Measurements from ENCODE around the gene ROGDI. TPM values are rescaled to one million over a fixed set of nuclear protein-coding genes. Genes with fewer than 3 reads are reported as not detected.

ROGDI gene
- total and polyA plus RNA-seq, 2 of the 13 experiments (the other 11 are each of a cell fraction or from before 2014, with no cell fraction given) = 19.2 to 42.1 TPM

GRCh38 chr16:4846901-4847773 lies 44.7 kb upstream of the ROGDI start, which contains the start of the genes GLYR1 and UBN1 (continued):
- TF ChIP-seq, protein P1, sequence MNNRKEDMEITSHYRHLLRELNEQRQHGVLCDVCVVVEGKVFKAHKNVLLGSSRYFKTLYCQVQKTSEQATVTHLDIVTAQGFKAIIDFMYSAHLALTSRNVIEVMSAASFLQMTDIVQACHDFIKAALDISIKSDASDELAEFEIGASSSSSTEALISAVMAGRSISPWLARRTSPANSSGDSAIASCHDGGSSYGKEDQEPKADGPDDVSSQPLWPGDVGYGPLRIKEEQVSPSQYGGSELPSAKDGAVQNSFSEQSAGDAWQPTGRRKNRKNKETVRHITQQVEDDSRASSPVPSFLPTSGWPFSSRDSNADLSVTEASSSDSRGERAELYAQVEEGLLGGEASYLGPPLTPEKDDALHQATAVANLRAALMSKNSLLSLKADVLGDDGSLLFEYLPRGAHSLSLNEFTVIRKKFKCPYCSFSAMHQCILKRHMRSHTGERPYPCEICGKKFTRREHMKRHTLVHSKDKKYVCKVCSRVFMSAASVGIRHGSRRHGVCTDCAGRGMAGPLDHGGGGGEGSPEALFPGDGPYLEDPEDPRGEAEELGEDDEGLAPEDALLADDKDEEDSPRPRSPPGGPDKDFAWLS (CRISPR knock-in tag; IDR thresholded peaks at IDR 0.05; ENCODE audit: borderline replicate concordance) = no peak
- TF ChIP-seq ZFP1 (CRISPR knock-in tag; IDR thresholded peaks at IDR 0.05) (no peak), SIN3B (IDR thresholded peaks at IDR 0.05; ENCODE audit: low read length) (peak; percentile 32), NFE2L2 (IDR thresholded peaks at IDR 0.05; ENCODE audit: low read length) (no peak), EED (CRISPR knock-in tag; IDR thresholded peaks at IDR 0.05) (no peak), ZBTB44 (CRISPR knock-in tag; IDR thresholded peaks at IDR 0.05) (no peak), HOXA9 (CRISPR knock-in tag; IDR thresholded peaks at IDR 0.05; ENCODE audit: borderline replicate concordance) (0 out of 2 replicates have a peak, but pooled peaks have one; percentile 17), XRCC5 (optimal IDR thresholded peaks at IDR 0.05; ENCODE audit: low read length) (no peak), ZNF224 (CRISPR knock-in tag; IDR thresholded peaks at IDR 0.05) (peak; percentile 71; the same call in 1 of the 2 replicates), TEAD3 (CRISPR knock-in tag; optimal IDR thresholded peaks at IDR 0.05; ENCODE audit: borderline replicate concordance) (no peak), TCF12 (IDR thresholded peaks at IDR 0.05) (no peak), TCF12 (CRISPR knock-in tag; IDR thresholded peaks at IDR 0.05) (peak; percentile 73; the same call in 1 of the 2 replicates), RORA (CRISPR knock-in tag; IDR thresholded peaks at IDR 0.05) (no peak), PRDM15 (CRISPR knock-in tag; IDR thresholded peaks at IDR 0.05) (0 out of 2 replicates have a peak, but pooled peaks have one; percentile 28)
- TF ChIP-seq, protein P2, sequence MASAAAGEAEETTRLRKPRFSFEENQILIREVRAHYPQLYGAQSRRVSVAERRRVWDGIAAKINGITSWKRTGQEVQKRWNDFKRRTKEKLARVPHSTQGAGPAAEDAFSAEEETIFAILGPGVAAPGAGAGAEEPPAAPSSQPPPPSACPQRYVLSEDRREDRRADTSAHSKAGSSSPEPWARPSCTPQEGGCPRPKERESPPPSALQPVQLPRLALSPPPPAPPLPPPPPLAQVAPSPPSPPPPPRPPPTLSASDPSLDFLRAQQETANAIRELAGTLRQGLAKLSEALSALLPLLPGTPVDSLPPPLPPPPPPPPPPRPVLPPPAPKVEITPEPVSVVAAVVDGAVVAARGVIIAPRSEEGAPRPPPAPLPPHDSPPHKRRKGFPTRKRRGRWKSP (CRISPR knock-in tag; IDR thresholded peaks at IDR 0.05) = peak; percentile 45; the same call in 1 of the 2 replicates
- TF ChIP-seq, protein P3, sequence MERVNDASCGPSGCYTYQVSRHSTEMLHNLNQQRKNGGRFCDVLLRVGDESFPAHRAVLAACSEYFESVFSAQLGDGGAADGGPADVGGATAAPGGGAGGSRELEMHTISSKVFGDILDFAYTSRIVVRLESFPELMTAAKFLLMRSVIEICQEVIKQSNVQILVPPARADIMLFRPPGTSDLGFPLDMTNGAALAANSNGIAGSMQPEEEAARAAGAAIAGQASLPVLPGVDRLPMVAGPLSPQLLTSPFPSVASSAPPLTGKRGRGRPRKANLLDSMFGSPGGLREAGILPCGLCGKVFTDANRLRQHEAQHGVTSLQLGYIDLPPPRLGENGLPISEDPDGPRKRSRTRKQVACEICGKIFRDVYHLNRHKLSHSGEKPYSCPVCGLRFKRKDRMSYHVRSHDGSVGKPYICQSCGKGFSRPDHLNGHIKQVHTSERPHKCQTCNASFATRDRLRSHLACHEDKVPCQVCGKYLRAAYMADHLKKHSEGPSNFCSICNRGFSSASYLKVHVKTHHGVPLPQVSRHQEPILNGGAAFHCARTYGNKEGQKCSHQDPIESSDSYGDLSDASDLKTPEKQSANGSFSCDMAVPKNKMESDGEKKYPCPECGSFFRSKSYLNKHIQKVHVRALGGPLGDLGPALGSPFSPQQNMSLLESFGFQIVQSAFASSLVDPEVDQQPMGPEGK (CRISPR knock-in tag; IDR thresholded peaks at IDR 0.05) = 0 out of 2 replicates have a peak, but pooled peaks have one; percentile 12
